ENCODE results near the gene EIF1B. TPM values are rescaled to one million over a fixed set of nuclear protein-coding genes. Genes with fewer than 3 reads are reported as not detected.

The EIF1B gene
- total RNA-seq, 2 donors from 2014 or later, result 63.9 to 131 TPM

GRCh38 chr3:40355410-40355809 lies 45.9 kb downstream of the EIF1B start:
- no peaks in the 10 kb centered on the region for H3K36me3 ChIP-seq
- no peak for DNase-seq (ENCODE audit: low spot score)
- no peak overlapping the region for H3K27ac ChIP-seq
- no peak overlapping the region for H3K4me3 ChIP-seq
- no peaks in the 10 kb centered on the region for H3K27me3 ChIP-seq
- no peaks in the 10 kb centered on the region for H3K4me1 ChIP-seq
- no peaks in the 10 kb centered on the region for H3K9me3 ChIP-seq
- TF ChIP-seq CTCF (IDR thresholded peaks at IDR 0.05), result no peak

- Histone ChIP-seq H3K4me1 (no peaks in the 10 kb centered on the region), H3K27ac (no peak overlapping the region), H3K9me3 (no peaks in the 10 kb centered on the region), H3K4me3 (no peak overlapping the region), H3K36me3 (no peaks in the 10 kb centered on the region), H3K27me3 (no peaks in the 10 kb centered on the region)
- TF ChIP-seq CTCF (IDR thresholded peaks at IDR 0.05), result no peak
- DNase-seq (ENCODE audit: low spot score), result no peak
These were observed 48.9 kb downstream of the EIF1B start for GRCh38 chr3:40358454-40358853.

Other genes with a start within 250 kb of the EIF1B start
- under 1 TPM; 0.12 to 0.59 TPM for gene ENTPD3, start 77.5 kb downstream of the EIF1B start, total RNA-seq
- 100 to 1,000 TPM; 182 to 247 TPM for gene RPL14, start 147.6 kb downstream of the EIF1B start, total RNA-seq
- 1 to 10 TPM; 1.7 to 3.3 TPM for gene ZNF619, start 167.4 kb downstream of the EIF1B start, total RNA-seq
- gene ZNF620, start 196.3 kb downstream of the EIF1B start, total RNA-seq, result 1 to 10 TPM; 2.0 to 3.6 TPM
- gene ZNF621, start 215.3 kb downstream of the EIF1B start, total RNA-seq, result 1 to 10 TPM; 6.6 to 7.0 TPM

All from right atrium auricular region (tissue), 2 donors.